Activated CD8-positive, alpha-beta T cell treated with anti-CD3 and anti-CD28 coated beads, Interleukin-2, amount 10 ng/mL, durations not matched to agents 7 days and 5 days (primary cell): ENCODE results near the gene NEB. TPM values are rescaled to one million over a fixed set of nuclear protein-coding genes. Genes with fewer than 3 reads are reported as not detected.

Source experiments
- ATAC-seq: fragments of 150-1000 bp; cut with Tn5 transposase; one replicate; pipeline ENCODE4 v1.10.0; 2021; ENCODE audit warnings: moderate library complexity
- CTCF ChIA-PET: fragments of 350-600 bp; sonication (Branson Sonifier 250); formaldehyde crosslinking; loops from one replicate; lab custom pipeline; 2021; ENCODE audit warnings: antibody characterized with exemption; lab: Charles Lee
- POLR2A ChIA-PET: fragments of 350-600 bp; sonication (Branson Sonifier 250); formaldehyde crosslinking; loops from one replicate; lab custom pipeline; 2021; ENCODE audit warnings: antibody characterized with exemption; lab: Charles Lee
- DNase-seq: peaks from one replicate; pipeline ENCODE4 v3.0.0-alpha.2; 2020
- H3K27ac Mint-ChIP-seq: one replicate; pipeline ENCODE4 v1.8.0; 2021; ENCODE audit warnings: mild to moderate bottlenecking, mixed read lengths
- H3K27me3 Mint-ChIP-seq: one replicate; pipeline ENCODE4 v1.8.0; 2021; ENCODE audit warnings: low read depth, mixed read lengths
- H3K36me3 Mint-ChIP-seq: one replicate; pipeline ENCODE4 v1.8.0; 2021; ENCODE audit warnings: low read depth, mixed read lengths
- H3K4me1 Mint-ChIP-seq: one replicate; pipeline ENCODE4 v1.8.0; 2021; ENCODE audit warnings: low read depth, mixed read lengths
- H3K4me3 Mint-ChIP-seq: one replicate; pipeline ENCODE4 v1.8.0; 2021; ENCODE audit warnings: mild to moderate bottlenecking, mixed read lengths
- H3K9me3 Mint-ChIP-seq: one replicate; pipeline ENCODE4 v1.8.0; 2022; ENCODE audit warnings: mixed read lengths; ENCODE audit not compliant: insufficient read depth
- total RNA-seq, 2 experiments: library from RNA; stranded (reverse); gene quantifications; one replicate each; pipeline ENCODE4 v1.2.3, GENCODE V29; 2021

Gene NEB
- total RNA-seq, 2 experiments from 2014 or later = 0.31 to 0.40 TPM

DNA sequence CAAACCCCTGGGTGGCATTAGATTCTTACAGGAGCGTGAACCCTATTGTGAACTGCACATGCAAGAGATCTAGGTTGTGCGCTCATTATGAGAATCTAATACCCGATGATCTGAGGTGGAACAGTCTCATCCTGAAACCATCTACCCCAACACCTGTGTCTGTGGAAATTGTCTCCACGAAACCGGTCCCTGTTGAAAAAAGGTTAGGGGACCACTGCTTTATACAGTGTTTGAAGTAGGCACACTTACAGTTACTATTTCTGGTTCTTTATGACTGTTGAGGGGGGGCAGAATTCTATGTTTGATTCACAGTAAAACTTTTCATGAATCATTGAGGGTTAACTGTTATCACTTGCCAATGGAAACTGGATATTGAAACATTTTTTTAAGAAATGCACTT lies 252.5 kb downstream of the NEB start:
- ChIA-PET CTCF (interaction anchor here (2.1 kb wide), 1 partner anchor 243 kb away, joined by 5 read pairs; no protein-coding TSS in a partner anchor), POLR2A (interaction anchor here (0.7 kb wide), 1 partner anchor 58 kb away, joined by 3 read pairs; no protein-coding TSS in a partner anchor)
- Mint-ChIP-seq H3K36me3 (peaks cover 79% of the 10 kb centered on the region), H3K4me3 (no peak overlapping the region), H3K27me3 (no peaks in the 10 kb centered on the region), H3K27ac (no peak overlapping the region), H3K4me1 (peaks cover 11% of the 10 kb centered on the region), H3K9me3 (no peaks in the 10 kb centered on the region)
- DNase-seq (no peak), ATAC-seq (no peak)

DNA sequence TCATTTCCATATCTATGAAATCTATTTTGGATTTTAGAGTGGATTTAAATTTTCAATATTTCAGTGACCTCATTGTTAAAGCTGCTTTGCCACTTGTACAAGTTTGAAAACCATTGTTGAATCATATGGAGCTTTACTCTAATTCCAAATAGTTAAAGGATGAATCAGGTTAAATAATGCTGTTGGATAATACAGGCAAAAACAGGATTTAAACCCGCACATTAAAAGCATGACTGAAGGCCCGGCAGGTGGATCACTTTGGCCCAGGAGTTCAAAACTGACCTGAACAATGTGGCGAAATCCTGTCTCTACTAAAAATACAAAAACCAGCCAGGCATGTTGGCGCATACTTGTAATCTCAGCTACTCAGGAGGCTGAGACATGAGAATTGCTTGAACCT lies 256.3 kb downstream of the NEB start:
- CTCF ChIA-PET = interaction anchor here (0.7 kb wide), 1 partner anchor 13 kb away, joined by 3 read pairs; no protein-coding TSS in a partner anchor

DNA sequence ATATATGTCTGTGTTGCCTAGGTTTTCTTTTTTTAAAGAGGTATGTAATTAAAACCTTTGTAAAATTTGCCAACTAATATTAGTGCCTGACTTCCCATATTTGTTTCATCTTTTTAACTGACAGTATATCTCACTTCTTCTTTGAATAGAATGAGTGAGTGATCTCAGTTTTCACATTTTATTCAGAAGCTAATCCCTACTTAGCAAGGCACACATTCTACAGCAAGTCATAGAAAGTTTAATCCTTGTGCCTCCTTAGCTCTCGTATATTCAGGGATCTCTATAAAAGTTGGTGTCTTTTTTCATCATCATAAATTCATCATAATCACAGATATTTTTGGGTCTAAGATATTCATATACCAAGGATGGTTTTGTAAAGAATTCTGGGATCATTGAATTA lies 258.0 kb downstream of the NEB start:
- ChIA-PET POLR2A (no interaction called here), CTCF (interaction anchor here (0.9 kb wide), 1 partner anchor 39 kb away, joined by 3 read pairs; no protein-coding TSS in a partner anchor)
- DNase-seq (no peak), ATAC-seq (no peak)
- no peak overlapping the region for H3K27ac Mint-ChIP-seq
- H3K9me3 Mint-ChIP-seq = no peaks in the 10 kb centered on the region
- no peaks in the 10 kb centered on the region for H3K27me3 Mint-ChIP-seq
- peaks cover 78% of the 10 kb centered on the region for H3K36me3 Mint-ChIP-seq
- no peak overlapping the region for H3K4me3 Mint-ChIP-seq
- H3K4me1 Mint-ChIP-seq = peaks cover 14% of the 10 kb centered on the region

More for the DNA sequence above, 256.3 kb downstream of the NEB start:
- DNase-seq = no peak
- H3K4me1 Mint-ChIP-seq = peaks cover 20% of the 10 kb centered on the region
- no peaks in the 10 kb centered on the region for H3K27me3 Mint-ChIP-seq
- H3K27ac Mint-ChIP-seq = no peak overlapping the region
- no peaks in the 10 kb centered on the region for H3K9me3 Mint-ChIP-seq
- peaks cover 76% of the 10 kb centered on the region for H3K36me3 Mint-ChIP-seq
- no peak overlapping the region for H3K4me3 Mint-ChIP-seq
- POLR2A ChIA-PET = no interaction called here
- no peak for ATAC-seq

DNA sequence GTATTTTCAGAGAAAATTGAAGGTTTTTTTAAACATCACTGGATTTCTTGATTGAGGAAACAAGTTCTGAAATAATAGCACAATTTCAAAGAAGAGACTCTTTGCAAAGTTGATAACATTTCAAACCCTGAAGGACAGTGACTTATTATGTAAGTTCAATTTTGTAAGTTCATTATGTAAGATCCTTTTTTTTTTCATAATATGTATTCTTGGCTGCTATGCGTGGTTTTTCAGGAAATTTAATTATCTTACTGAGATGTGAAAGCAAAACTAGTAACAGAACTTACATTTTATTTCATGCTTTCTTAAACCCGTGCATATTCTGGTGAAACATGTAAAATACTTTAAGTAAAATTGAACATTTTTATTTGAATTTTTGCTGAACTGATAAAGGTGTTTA lies 259.2 kb downstream of the NEB start:
- ATAC-seq (no peak), DNase-seq (no peak)
- ChIA-PET POLR2A (no interaction called here), CTCF (no interaction called here)
- Mint-ChIP-seq H3K4me1 (peaks cover 14% of the 10 kb centered on the region), H3K27ac (no peak overlapping the region), H3K36me3 (peaks cover 77% of the 10 kb centered on the region), H3K9me3 (no peaks in the 10 kb centered on the region), H3K4me3 (no peak overlapping the region), H3K27me3 (no peaks in the 10 kb centered on the region)

DNA sequence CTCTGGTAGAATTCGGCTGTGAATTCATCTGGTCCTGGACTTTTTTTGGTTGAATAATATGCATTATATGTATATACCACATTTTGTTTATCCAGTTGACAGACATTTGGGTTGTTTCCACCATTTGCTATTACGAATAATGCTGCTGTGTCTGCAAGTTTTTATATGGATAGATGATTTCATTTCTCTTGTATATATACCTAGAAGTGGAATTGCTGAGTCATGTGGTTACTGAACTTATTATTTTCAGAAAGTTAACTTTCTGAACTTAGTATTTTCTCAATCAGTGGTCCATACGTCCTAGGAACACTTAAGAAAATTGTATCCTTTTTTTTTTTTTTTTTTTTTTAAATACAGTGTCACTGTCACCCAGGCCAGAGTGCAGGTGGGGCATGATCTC lies 261.3 kb downstream of the NEB start:
- Mint-ChIP-seq H3K36me3 (peaks cover 80% of the 10 kb centered on the region), H3K4me1 (peaks cover 16% of the 10 kb centered on the region), H3K27me3 (no peaks in the 10 kb centered on the region), H3K4me3 (no peak overlapping the region), H3K9me3 (no peaks in the 10 kb centered on the region), H3K27ac (no peak overlapping the region)
- ATAC-seq = no peak
- POLR2A ChIA-PET = no interaction called here
- CTCF ChIA-PET = no interaction called here
- no peak for DNase-seq

DNA sequence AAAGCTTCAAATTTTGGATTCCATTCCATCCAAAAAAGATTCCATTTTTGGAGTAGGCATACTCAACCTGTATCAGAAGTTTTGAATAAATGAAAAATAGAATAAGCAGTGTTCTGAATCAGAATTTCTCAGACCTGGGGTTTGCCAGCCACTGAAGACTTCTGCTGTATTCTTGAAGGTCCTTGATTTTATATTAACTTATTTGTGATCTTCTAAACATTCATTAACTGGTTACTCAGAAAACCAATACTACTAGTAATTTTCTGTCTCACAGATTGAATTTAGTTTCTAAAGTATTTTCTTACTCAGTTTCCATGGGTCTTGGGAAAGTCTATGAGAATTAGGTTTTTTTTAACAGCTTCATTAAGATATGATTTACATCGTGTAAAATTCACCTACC lies 263.7 kb downstream of the NEB start:
- Mint-ChIP-seq H3K27me3 (no peaks in the 10 kb centered on the region), H3K36me3 (peaks cover 82% of the 10 kb centered on the region), H3K4me3 (no peak overlapping the region), H3K9me3 (no peaks in the 10 kb centered on the region), H3K27ac (no peak overlapping the region), H3K4me1 (peaks cover 17% of the 10 kb centered on the region)
- DNase-seq (no peak), ATAC-seq (no peak)
- CTCF ChIA-PET = interaction anchor here (0.9 kb wide), 1 partner anchor 32 kb away, joined by 3 read pairs; no protein-coding TSS in a partner anchor
- POLR2A ChIA-PET = no interaction called here

DNA sequence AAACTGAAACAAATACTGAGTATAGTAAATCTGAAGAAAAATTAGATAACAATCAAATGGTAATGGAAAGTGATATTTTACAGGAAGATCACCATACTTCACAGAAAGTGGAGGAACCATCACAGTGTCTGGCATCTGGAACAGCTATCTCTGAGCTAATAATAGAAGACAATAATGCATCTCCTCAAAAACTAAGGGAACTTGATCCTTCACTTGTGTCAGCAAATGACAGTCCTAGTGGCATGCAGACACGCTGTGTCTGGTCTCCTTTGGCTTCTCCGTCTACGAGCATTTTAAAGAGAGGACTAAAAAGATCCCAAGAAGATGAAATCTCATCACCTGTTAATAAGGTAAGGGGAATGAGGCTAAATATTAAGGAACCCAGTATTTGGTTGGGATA lies 268.5 kb downstream of the NEB start:
- no peak overlapping the region for H3K4me3 Mint-ChIP-seq
- DNase-seq (no peak), ATAC-seq (no peak)
- H3K4me1 Mint-ChIP-seq = peaks cover 5% of the 10 kb centered on the region
- no peak overlapping the region for H3K27ac Mint-ChIP-seq
- POLR2A ChIA-PET = interaction anchor here (1.0 kb wide), 1 partner anchor 56 kb away, joined by 3 read pairs; no protein-coding TSS in a partner anchor
- H3K27me3 Mint-ChIP-seq = no peaks in the 10 kb centered on the region
- CTCF ChIA-PET = interaction anchor here (1.8 kb wide), 1 partner anchor 29 kb away, joined by 4 read pairs; no protein-coding TSS in a partner anchor
- peaks cover 80% of the 10 kb centered on the region for H3K36me3 Mint-ChIP-seq
- H3K9me3 Mint-ChIP-seq = no peaks in the 10 kb centered on the region

DNA sequence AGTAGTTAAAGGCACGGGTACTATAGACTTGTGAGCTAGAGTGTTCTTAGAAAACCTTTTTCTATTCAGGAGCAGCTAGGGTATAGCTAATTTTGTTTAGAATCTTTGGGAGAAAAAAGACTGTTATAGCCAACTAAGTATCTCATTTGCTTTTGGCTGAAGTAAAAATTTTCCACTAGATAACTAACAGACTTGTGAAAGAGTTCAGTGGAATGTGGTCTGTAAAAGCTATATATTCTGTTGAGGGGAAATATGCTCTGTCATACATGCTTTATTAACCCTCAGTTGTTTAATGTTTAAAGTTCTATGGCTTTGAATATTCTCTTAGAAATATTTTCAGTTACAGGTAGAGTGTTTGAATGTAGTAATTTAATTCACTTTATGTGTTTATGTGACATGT lies 274.9 kb downstream of the NEB start:
- no peak overlapping the region for H3K4me3 Mint-ChIP-seq
- H3K36me3 Mint-ChIP-seq = peaks cover 56% of the 10 kb centered on the region
- POLR2A ChIA-PET = no interaction called here
- ATAC-seq (no peak), DNase-seq (no peak)
- H3K27ac Mint-ChIP-seq = no peak overlapping the region
- H3K27me3 Mint-ChIP-seq = no peaks in the 10 kb centered on the region
- CTCF ChIA-PET = interaction anchor here (1.3 kb wide), 1 partner anchor 22 kb away, joined by 4 read pairs; no protein-coding TSS in a partner anchor
- H3K4me1 Mint-ChIP-seq = no peaks in the 10 kb centered on the region
- H3K9me3 Mint-ChIP-seq = no peaks in the 10 kb centered on the region

DNA sequence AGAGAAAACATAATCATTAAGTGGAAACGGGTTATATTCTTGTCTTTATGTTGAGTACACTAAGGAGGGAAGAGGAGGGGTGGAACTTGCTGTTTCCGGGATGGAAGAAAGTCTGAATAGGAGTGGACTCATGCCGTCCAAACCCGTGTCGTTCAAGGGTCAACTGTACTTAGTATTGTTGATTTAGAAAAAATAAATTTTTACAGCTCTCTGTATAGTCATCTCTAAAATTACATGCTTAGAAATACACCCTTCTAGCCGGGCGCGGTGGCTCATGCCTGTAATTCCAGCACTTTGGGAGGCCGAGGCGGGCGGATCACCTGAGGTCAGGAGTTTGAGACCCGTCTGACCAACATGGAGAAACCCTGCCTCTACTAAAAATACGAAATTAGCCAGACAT lies 295.1 kb downstream of the NEB start:
- ChIA-PET POLR2A (no interaction called here), CTCF (interaction anchor here (1.0 to 3.2 kb wide), 5 partner anchors 10 to 26 kb away, joined by 3 to 12 read pairs (median 3); no protein-coding TSS in a partner anchor)
- DNase-seq (no peak), ATAC-seq (no peak)
- peaks cover 14% of the 10 kb centered on the region for H3K4me1 Mint-ChIP-seq
- H3K9me3 Mint-ChIP-seq = no peaks in the 10 kb centered on the region
- no peak overlapping the region for H3K4me3 Mint-ChIP-seq
- H3K27me3 Mint-ChIP-seq = no peaks in the 10 kb centered on the region
- H3K27ac Mint-ChIP-seq = no peak overlapping the region
- peaks cover 60% of the 10 kb centered on the region for H3K36me3 Mint-ChIP-seq

DNA sequence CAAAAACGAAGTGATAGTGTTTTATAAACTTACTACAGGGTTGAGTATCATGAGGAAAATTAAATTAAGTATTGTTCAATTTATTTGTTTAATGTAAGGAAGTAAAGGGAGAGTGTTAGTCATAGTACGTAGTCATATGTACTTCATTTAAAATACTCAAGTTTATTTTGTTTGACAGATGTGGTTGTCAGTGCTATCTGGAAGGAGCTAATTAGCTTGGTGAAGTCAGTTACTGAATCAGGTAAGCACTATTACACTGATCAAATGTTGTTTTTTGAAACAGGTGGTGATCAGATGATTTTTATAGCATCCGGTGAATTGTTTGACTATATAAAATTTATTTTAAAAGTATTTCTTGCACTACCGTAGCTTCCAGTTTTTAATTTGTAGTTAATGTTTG lies 295.8 kb downstream of the NEB start:
- Mint-ChIP-seq H3K27me3 (no peaks in the 10 kb centered on the region), H3K36me3 (peaks cover 56% of the 10 kb centered on the region), H3K4me3 (no peak overlapping the region), H3K27ac (no peak overlapping the region), H3K9me3 (no peaks in the 10 kb centered on the region), H3K4me1 (peaks cover 14% of the 10 kb centered on the region)
- DNase-seq = no peak
- CTCF ChIA-PET = interaction anchor here (1.0 to 3.2 kb wide), 7 partner anchors 11 to 382 kb away, joined by 3 to 12 read pairs (median 3); no protein-coding TSS in a partner anchor
- ATAC-seq = no peak
- POLR2A ChIA-PET = no interaction called here

DNA sequence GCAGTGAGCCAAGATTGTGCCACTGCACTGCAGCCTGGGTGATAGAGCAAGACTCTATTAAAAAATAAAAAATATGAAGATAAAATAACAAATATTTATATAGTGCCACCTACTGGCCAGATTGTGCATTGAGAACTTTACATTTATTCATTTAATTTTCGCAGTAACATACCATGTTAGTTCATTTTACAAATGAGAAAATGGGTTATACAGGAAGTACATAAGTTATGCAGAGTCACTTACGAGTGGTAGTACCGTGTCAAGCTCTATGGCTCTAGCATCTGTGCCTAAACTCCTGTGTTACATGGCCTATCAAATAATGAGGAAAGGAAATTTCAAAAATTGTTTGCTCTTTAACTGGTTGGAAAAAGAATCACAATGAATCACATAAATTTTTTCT lies 296.6 kb downstream of the NEB start:
- Mint-ChIP-seq H3K9me3 (no peaks in the 10 kb centered on the region), H3K36me3 (peaks cover 59% of the 10 kb centered on the region), H3K4me1 (peaks cover 14% of the 10 kb centered on the region), H3K27ac (no peak overlapping the region), H3K4me3 (no peak overlapping the region), H3K27me3 (no peaks in the 10 kb centered on the region)
- ChIA-PET CTCF (interaction anchor here (0.6 to 3.2 kb wide), 18 partner anchors 11 to 383 kb away, joined by 3 to 12 read pairs (median 4); partner anchors contain the start of genes NMI and RBM43), POLR2A (interaction anchor here (0.6 kb wide), 1 partner anchor 12 kb away, joined by 3 read pairs; no protein-coding TSS in a partner anchor)
- no peak for DNase-seq
- no peak for ATAC-seq
